PC-3 (cell line): ENCODE results near the gene ACAT2. TPM values are rescaled to one million over a fixed set of nuclear protein-coding genes. Genes with fewer than 3 reads are reported as not detected.

Source experiments
- ATAC-seq: fragments of 200-7000 bp; cut with Tn5 transposase; 2 replicates; pipeline ENCODE4 v1.9.1; 2020; ENCODE audit warnings: mild to moderate bottlenecking, moderate library complexity
- BruUV-seq: library from RNA; stranded (reverse); fragments of 400-500 nt; replicated peaks from 2 replicates; lab custom pipeline; 2021; lab: Mats Ljungman, UMichigan
- CTCF ChIA-PET: fragments of 300-600 bp; sonication (Branson Sonifier 250); formaldehyde crosslinking; loops from one replicate; lab custom pipeline; 2022; ENCODE audit warnings: antibody characterized with exemption; lab: Charles Lee
- POLR2A ChIA-PET: fragments of 300-600 bp; sonication (Branson Sonifier 250); formaldehyde crosslinking; loops from one replicate; lab custom pipeline; 2022; ENCODE audit warnings: antibody characterized with exemption; ENCODE audit not compliant: unreplicated experiment; lab: Charles Lee
- DNase-seq: peaks from one replicate; pipeline ENCODE4 v3.0.0-alpha.2; 2015
- H2AFZ ChIP-seq: fragments of 300-600 bp; sonication (generic); 2 replicates; pipeline ENCODE4 v1.6.0; 2016; ENCODE audit warnings: antibody characterized with exemption, low read length
- H3F3A ChIP-seq: fragments of 300-600 bp; sonication (generic); one replicate; pipeline ENCODE4 v1.6.0; 2017; ENCODE audit warnings: antibody characterized with exemption, low read length, control low read depth, mild to moderate bottlenecking; ENCODE audit not compliant: unreplicated experiment
- H3K27ac ChIP-seq: fragments of 300-600 bp; sonication (generic); 2 replicates; pipeline ENCODE4 v1.5.1; 2016; ENCODE audit warnings: mild to moderate bottlenecking, low read length
- H3K27me3 ChIP-seq: fragments of 300-600 bp; sonication (generic); 2 replicates; pipeline ENCODE4 v1.6.1; 2016; ENCODE audit warnings: low read length, mixed read lengths
- H3K36me3 ChIP-seq: fragments of 300-600 bp; sonication (generic); 2 replicates; pipeline ENCODE4 v1.6.1; 2016; ENCODE audit warnings: low read depth, mixed run types, low read length, mixed read lengths
- H3K4me1 ChIP-seq: fragments of 300-600 bp; sonication (generic); 2 replicates; pipeline ENCODE4 v1.5.1; 2016; ENCODE audit warnings: low read length; ENCODE audit not compliant: insufficient read depth
- H3K4me2 ChIP-seq: fragments of 300-600 bp; sonication (generic); 2 replicates; pipeline ENCODE4 v1.6.0; 2016; ENCODE audit warnings: low read length
- H3K4me3 ChIP-seq: fragments of 300-600 bp; sonication (generic); 2 replicates; pipeline ENCODE4 v1.5.1; 2016; ENCODE audit warnings: mild to moderate bottlenecking, low read length, mixed read lengths
- H3K79me2 ChIP-seq: fragments of 300-600 bp; sonication (generic); 2 replicates; pipeline ENCODE4 v1.6.1; 2017; ENCODE audit warnings: low read length, mixed read lengths
- H3K9ac ChIP-seq: fragments of 300-600 bp; sonication (generic); 2 replicates; pipeline ENCODE4 v1.6.0; 2016; ENCODE audit warnings: mild to moderate bottlenecking, low read length
- H3K9me2 ChIP-seq: fragments of 300-600 bp; sonication (generic); replicated peaks from 2 replicates; pipeline ENCODE4 v1.6.1; 2016; ENCODE audit warnings: mixed run types, low read length, mixed read lengths
- H3K9me3 ChIP-seq: fragments of 300-600 bp; sonication (generic); 2 replicates; pipeline ENCODE4 v1.6.1; 2016; ENCODE audit warnings: low read length, mixed read lengths
- H4K20me1 ChIP-seq: fragments of 300-600 bp; sonication (generic); 2 replicates; pipeline ENCODE4 v1.6.1; 2016; ENCODE audit warnings: low read length, mixed read lengths
- CTCF ChIP-seq: fragments of 300-600 bp; sonication (generic); conservative IDR thresholded peaks from 2 replicates; pipeline ENCODE4 v1.5.1; 2017; ENCODE audit warnings: antibody characterized with exemption, low read depth, mild to moderate bottlenecking, low read length
- EZH2 ChIP-seq: fragments of 300-600 bp; sonication (generic); IDR thresholded peaks from one replicate; pipeline ENCODE4 v1.6.1; 2017; ENCODE audit warnings: antibody characterized with exemption, mild to moderate bottlenecking, low read length; ENCODE audit not compliant: unreplicated experiment
- EZH2phosphoT487 ChIP-seq: fragments of 300-600 bp; sonication (generic); IDR thresholded peaks from 2 replicates; pipeline ENCODE4 v1.6.1; 2018; ENCODE audit warnings: mild to moderate bottlenecking, antibody characterized with exemption, low read length, borderline replicate concordance
- intact Hi-C: fragments of 100-400 bp; cut with micrococcal nuclease; formaldehyde crosslinking; loops from 2 replicates; pipeline ENCODE4 v1.9.0; 2023
- total RNA-seq: library from RNA; depleted of rRNA; stranded (reverse); fragments of >200 nt; gene quantifications from 2 replicates; pipeline ENCODE4 v1.2.3, GENCODE V29; 2014

The ACAT2 gene
- total RNA-seq, 1 experiment from 2014 or later, result 36.0 TPM

GRCh38 chr6:159760602-159761057 is 1.2 kb upstream of the ACAT2 start:
- H3K9ac ChIP-seq, result no peak overlapping the region
- intact Hi-C loops, result loop anchor here (2.0 kb wide), 1 partner anchor 70 kb away; no protein-coding TSS in a partner anchor
- H3K4me3 ChIP-seq, result peak overlapping the region; percentile 87
- ChIA-PET POLR2A (no interaction called here), CTCF (no interaction called here)
- no peaks in the 10 kb centered on the region for H4K20me1 ChIP-seq
- no peaks in the 10 kb centered on the region for H3K79me2 ChIP-seq
- no peak overlapping the region for H3K27ac ChIP-seq
- peak; percentile 37 for DNase-seq
- H3K9me2 ChIP-seq, result no peaks in the 10 kb centered on the region
- H2AFZ ChIP-seq, result no peak overlapping the region
- ATAC-seq, result no peak
- H3K9me3 ChIP-seq, result no peaks in the 10 kb centered on the region
- H3F3A ChIP-seq, result no peaks in the 10 kb centered on the region
- peaks cover 14% of the 10 kb centered on the region for H3K36me3 ChIP-seq
- TF ChIP-seq EZH2, result no peak
- no peak for TF ChIP-seq CTCF
- TF ChIP-seq EZH2phosphoT487, result no peak
- no peaks in the 10 kb centered on the region for H3K27me3 ChIP-seq
- peaks cover 21% of the 10 kb centered on the region for H3K4me1 ChIP-seq
- no TSS peak for BruUV-seq
- H3K4me2 ChIP-seq, result peak overlapping the region; percentile 98

GRCh38 chr6:159761129-159761872 is 544 bp upstream of the ACAT2 start:
- BruUV-seq, result TSS peak; percentile 86
- peaks cover 8% of the 10 kb centered on the region for H3K36me3 ChIP-seq

More at GRCh38 chr6:159761129-159761872, 544 bp upstream of the ACAT2 start:
- H3K27me3 ChIP-seq, result no peaks in the 10 kb centered on the region
- H3K79me2 ChIP-seq, result no peaks in the 10 kb centered on the region
- no peaks in the 10 kb centered on the region for H4K20me1 ChIP-seq
- POLR2A ChIA-PET, result no interaction called here
- no peaks in the 10 kb centered on the region for H3F3A ChIP-seq
- peak overlapping the region; percentile 78 for H2AFZ ChIP-seq
- peak overlapping the region; percentile 98 for H3K4me2 ChIP-seq
- intact Hi-C loops, result loop anchor here (2.0 kb wide), 1 partner anchor 70 kb away; no protein-coding TSS in a partner anchor
- CTCF ChIA-PET, result no interaction called here
- H3K9me2 ChIP-seq, result no peaks in the 10 kb centered on the region
- DNase-seq (peak; percentile 11), ATAC-seq (peak; percentile 2; the same call in 1 of the 2 replicates)
- no peak for TF ChIP-seq EZH2
- no peak for TF ChIP-seq CTCF
- TF ChIP-seq EZH2phosphoT487, result no peak
- H3K27ac ChIP-seq, result peak overlapping the region; percentile 28
- peak overlapping the region; percentile 87 for H3K4me3 ChIP-seq
- H3K9me3 ChIP-seq, result no peaks in the 10 kb centered on the region
- peak overlapping the region; percentile 97 for H3K9ac ChIP-seq
- H3K4me1 ChIP-seq, result peaks cover 21% of the 10 kb centered on the region
